Right atrium auricular region (tissue), 2 donors: ENCODE data around the gene ZNF436. TPM values are rescaled to one million over a fixed set of nuclear protein-coding genes. Genes with fewer than 3 reads are reported as not detected.

Source experiments
- DNase-seq: peaks from one replicate; pipeline ENCODE4 v3.0.0-alpha.2; 2019; ENCODE audit warnings: low spot score
- H3K27ac ChIP-seq, 2 donors: fragments of 200-600 bp; sonication (generic); 1 replicate in 1 of 2; 2 replicates in 1 of 2; pipeline ENCODE4 v1.5.1; 2016 to 2019
- H3K27me3 ChIP-seq, 2 donors: fragments of 200-600 bp; sonication (generic); one replicate each; pipeline versions ENCODE4 v1.5.1 to v1.6.0; 2017 to 2019
- H3K36me3 ChIP-seq: fragments of 200-600 bp; sonication (generic); one replicate; pipeline ENCODE4 v1.5.1; 2016
- H3K4me1 ChIP-seq, 2 donors: fragments of 200-600 bp; sonication (generic); one replicate each; pipeline versions ENCODE4 v1.5.1 to v1.6.0; 2017 to 2019
- H3K4me3 ChIP-seq, 2 donors: fragments of 200-600 bp; sonication (generic); 1 replicate in 1 of 2; 2 replicates in 1 of 2; pipeline ENCODE4 v1.5.1; 2017 to 2019; ENCODE audit warnings: mild to moderate bottlenecking in 1 of 2, moderate library complexity in 1 of 2
- H3K9me3 ChIP-seq, 2 donors: fragments of 200-600 bp; sonication (generic); one replicate each; pipeline ENCODE4 v1.5.1; 2019
- CTCF ChIP-seq, 2 donors: fragments of 200-600 bp; sonication (generic); IDR thresholded peaks; one replicate each; pipeline ENCODE4 v1.5.1; 2019; ENCODE audit warnings: antibody characterized with exemption in 2 of 2
- total RNA-seq, 2 donors: library from RNA; depleted of rRNA; stranded (reverse); fragments of >200 nt; gene quantifications; one replicate each; pipeline ENCODE4 v1.1.0, GENCODE V29; 2016

The ZNF436 gene
- total RNA-seq, 2 donors from 2014 or later: 7.9 to 10.0 TPM

GRCh38 chr1:23407016-23407630 is 37.5 kb upstream of the ZNF436 start:
- Histone ChIP-seq H3K27ac (peak overlapping the region; percentile 11 to 28), H3K27me3 (no peaks in the 10 kb centered on the region), H3K4me1 (peaks cover 3 to 32% of the 10 kb centered on the region in 2 donors), H3K36me3 (peaks cover 5% of the 10 kb centered on the region), H3K9me3 (no peaks in the 10 kb centered on the region), H3K4me3 (no peak overlapping the region)
- no peak for TF ChIP-seq CTCF (IDR thresholded peaks at IDR 0.05)
- DNase-seq: no peak

GRCh38 chr1:23405946-23406345 is 36.3 kb upstream of the ZNF436 start:
- no peak for DNase-seq
- H3K27ac ChIP-seq: no peak overlapping the region
- H3K4me3 ChIP-seq: no peak overlapping the region
- H3K9me3 ChIP-seq: no peaks in the 10 kb centered on the region
- peaks cover 5% of the 10 kb centered on the region for H3K36me3 ChIP-seq
- no peaks in the 10 kb centered on the region for H3K27me3 ChIP-seq
- no peak for TF ChIP-seq CTCF (IDR thresholded peaks at IDR 0.05)
- peaks cover 3 to 42% of the 10 kb centered on the region in 2 donors for H3K4me1 ChIP-seq

- Histone ChIP-seq H3K27ac (peak overlapping the region; percentile 51 to 69), H3K4me1 (peaks cover 3 to 47% of the 10 kb centered on the region in 2 donors), H3K27me3 (no peaks in the 10 kb centered on the region), H3K36me3 (peaks cover 4% of the 10 kb centered on the region), H3K4me3 (no peak overlapping the region), H3K9me3 (no peaks in the 10 kb centered on the region)
- DNase-seq: peak; percentile 92
- peak; percentile 89 to 98 for TF ChIP-seq CTCF (IDR thresholded peaks at IDR 0.05)
Observed at GRCh38 chr1:23403735-23404486, 34.3 kb upstream of the ZNF436 start.

GRCh38 chr1:23403355-23403734 is 33.7 kb upstream of the ZNF436 start:
- H3K27me3 ChIP-seq: no peaks in the 10 kb centered on the region
- peaks cover 3 to 42% of the 10 kb centered on the region in 2 donors for H3K4me1 ChIP-seq
- no peak for TF ChIP-seq CTCF (IDR thresholded peaks at IDR 0.05)
- no peaks in the 10 kb centered on the region for H3K36me3 ChIP-seq
- DNase-seq: no peak
- no peak overlapping the region for H3K4me3 ChIP-seq
- H3K27ac ChIP-seq: peak overlapping the region; percentile 51 to 69
- no peaks in the 10 kb centered on the region for H3K9me3 ChIP-seq

GRCh38 chr1:23403038-23403336 is 33.4 kb upstream of the ZNF436 start:
- Histone ChIP-seq H3K9me3 (no peaks in the 10 kb centered on the region), H3K4me1 (peaks cover 3 to 42% of the 10 kb centered on the region in 2 donors), H3K27ac (peak overlapping the region; percentile 51 to 69), H3K27me3 (no peaks in the 10 kb centered on the region), H3K36me3 (no peaks in the 10 kb centered on the region), H3K4me3 (no peak overlapping the region)
- TF ChIP-seq CTCF (IDR thresholded peaks at IDR 0.05): no peak
- no peak for DNase-seq
